Urinary bladder (tissue), 4 donors: ENCODE data around the gene PRPF8. TPM values are rescaled to one million over a fixed set of nuclear protein-coding genes. Genes with fewer than 3 reads are reported as not detected.

ENCODE experiments used
- DNase-seq: peaks from one replicate; pipeline ENCODE4 v3.0.0-alpha.2; 2015; ENCODE audit errors: extremely low spot score
- H3K27ac ChIP-seq: one replicate; pipeline ENCODE4 v1.5.1; 2013; ENCODE audit warnings: low read depth, mild to moderate bottlenecking, moderate library complexity
- H3K36me3 ChIP-seq: one replicate; pipeline ENCODE4 v1.6.1; 2013; ENCODE audit warnings: mild to moderate bottlenecking, moderate library complexity; ENCODE audit not compliant: insufficient read depth
- H3K4me1 ChIP-seq: one replicate; pipeline ENCODE4 v1.6.1; 2013; ENCODE audit warnings: mild to moderate bottlenecking, moderate library complexity; ENCODE audit not compliant: insufficient read depth
- H3K4me3 ChIP-seq: one replicate; pipeline ENCODE4 v1.5.1; 2013; ENCODE audit warnings: low read depth, low read length
- WGBS: extraction: QIAGEN DNeasy Blood & Tissue Kit; methylation state at CpG from one replicate; pipeline ENCODE4 v1.1.7; 2013; 5-methylcytosine and 5-hydroxymethylcytosine counted together
- polyA plus RNA-seq: library from polyadenylated mRNA; stranded (reverse); fragments of 200-250 nt; gene quantifications from one replicate; pipeline ENCODE4 v1.2.3, GENCODE V29; 2013
- total RNA-seq: library from RNA; depleted of rRNA; stranded (reverse); fragments of >200 nt; gene quantifications from one replicate; pipeline ENCODE4 v1.2.3, GENCODE V29; 2014
- donor health status: healthy with polysubstance abuse.
- donor health status: healthy.

Gene PRPF8
- total and polyA plus RNA-seq, 2 donors, result 107 to 125 TPM

GRCh38 chr17:1639549-1640180 lies 45.0 kb downstream of the PRPF8 start:
- WGBS, result 79% methylated on average over 11 of the region's 11 CpGs
- no peak overlapping the region for H3K27ac ChIP-seq
- H3K4me3 ChIP-seq, result no peak overlapping the region
- H3K36me3 ChIP-seq, result no peaks in the 10 kb centered on the region
- DNase-seq, result no peak
- no peaks in the 10 kb centered on the region for H3K4me1 ChIP-seq

- Histone ChIP-seq H3K27ac (no peak overlapping the region), H3K36me3 (no peaks in the 10 kb centered on the region), H3K4me3 (no peak overlapping the region), H3K4me1 (no peaks in the 10 kb centered on the region)
- DNase-seq, result no peak
- WGBS, result 79% methylated on average over 19 of the region's 19 CpGs
Measured at GRCh38 chr17:1638624-1639300, 45.9 kb downstream of the PRPF8 start.

DNA sequence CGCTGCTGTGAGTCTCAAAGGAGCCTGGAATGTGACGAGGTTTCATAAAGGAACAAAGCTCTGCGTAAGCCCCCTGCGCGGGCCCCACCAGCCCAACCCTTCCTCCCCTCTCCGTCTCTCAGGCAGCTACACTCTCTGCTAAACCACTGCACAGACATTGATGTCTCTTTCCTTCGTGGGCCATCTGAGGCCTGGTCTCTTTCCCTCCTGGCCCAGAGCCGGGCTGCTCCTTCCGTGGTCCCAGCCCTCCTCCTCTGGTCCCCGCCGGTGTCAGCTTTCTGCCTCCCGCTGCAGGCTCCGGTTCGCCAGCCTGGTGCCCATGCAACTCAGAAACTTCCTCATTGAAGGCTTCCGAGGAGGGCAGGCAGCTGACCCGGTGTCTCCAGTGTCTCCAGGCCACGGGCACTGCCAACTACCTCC lies 46.5 kb downstream of the PRPF8 start:
- Histone ChIP-seq H3K4me3 (no peak overlapping the region), H3K36me3 (no peaks in the 10 kb centered on the region), H3K4me1 (no peaks in the 10 kb centered on the region), H3K27ac (no peak overlapping the region)
- DNase-seq, result no peak
- WGBS, result 62% methylated on average over 17 of the region's 17 CpGs

DNA sequence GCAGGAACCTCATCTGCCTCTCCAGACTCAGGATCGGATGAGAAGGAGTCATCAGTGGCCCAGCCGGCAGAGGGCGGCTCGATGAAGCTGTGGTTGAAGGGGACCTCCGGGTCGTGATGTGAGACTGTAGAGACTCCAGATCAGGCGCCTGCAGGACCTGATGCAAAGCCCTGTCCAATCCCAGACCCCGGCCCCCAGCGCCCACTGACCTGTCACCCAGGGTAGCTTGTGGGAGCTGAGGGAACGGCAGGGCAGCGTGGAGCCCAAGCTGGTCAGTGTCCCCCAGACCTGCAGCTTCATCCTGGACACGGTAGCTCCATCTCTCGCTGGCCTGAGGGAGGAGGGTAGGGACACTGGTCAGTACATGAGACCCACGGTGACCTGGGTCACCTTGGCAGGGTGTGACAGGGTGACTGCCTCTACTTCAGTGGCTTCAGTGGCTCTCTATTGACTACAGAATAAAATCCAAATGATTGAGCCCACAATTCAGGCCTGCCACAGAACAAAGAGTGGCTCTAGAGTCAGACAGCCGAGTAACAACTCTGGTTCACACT lies 47.9 kb downstream of the PRPF8 start:
- Histone ChIP-seq H3K27ac (no peak overlapping the region), H3K4me1 (no peaks in the 10 kb centered on the region), H3K36me3 (no peaks in the 10 kb centered on the region), H3K4me3 (no peak overlapping the region)
- no peak for DNase-seq
- 84% methylated on average over 15 of the region's 15 CpGs for WGBS

- Histone ChIP-seq H3K4me3 (no peak overlapping the region), H3K36me3 (no peaks in the 10 kb centered on the region), H3K27ac (no peak overlapping the region), H3K4me1 (no peaks in the 10 kb centered on the region)
- DNase-seq, result no peak
- 87% methylated on average over 10 of the region's 10 CpGs for WGBS
Measured at GRCh38 chr17:1635675-1636465, 48.8 kb downstream of the PRPF8 start.

GRCh38 chr17:1634841-1635650 lies 49.6 kb downstream of the PRPF8 start:
- 96% methylated on average over 45 of the region's 45 CpGs for WGBS
- H3K4me1 ChIP-seq, result no peaks in the 10 kb centered on the region
- H3K27ac ChIP-seq, result no peak overlapping the region
- H3K4me3 ChIP-seq, result no peak overlapping the region
- DNase-seq, result no peak
- no peaks in the 10 kb centered on the region for H3K36me3 ChIP-seq

DNA sequence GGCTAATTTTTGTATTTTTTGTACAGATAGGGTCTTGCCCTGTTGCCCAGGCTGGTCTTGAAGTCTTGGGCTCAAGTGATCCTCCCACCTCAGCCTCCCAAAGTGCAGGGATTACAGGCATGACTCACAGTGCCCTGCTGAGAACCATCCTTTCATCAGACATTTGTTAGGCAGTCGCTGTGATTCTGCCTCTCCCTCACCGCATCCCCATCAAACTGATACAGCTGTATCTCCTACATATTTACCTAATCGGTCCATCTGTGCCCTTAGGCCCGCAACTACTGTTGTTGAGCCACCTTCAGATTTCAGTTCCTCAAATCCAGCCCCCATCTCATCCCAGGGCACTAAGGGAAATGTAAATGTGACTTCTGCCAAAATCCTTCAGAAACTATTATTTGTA lies 54.0 kb downstream of the PRPF8 start:
- no peaks in the 10 kb centered on the region for H3K4me1 ChIP-seq
- DNase-seq, result no peak
- WGBS, result 80% methylated on average over 4 of the region's 4 CpGs
- H3K4me3 ChIP-seq, result no peak overlapping the region
- no peaks in the 10 kb centered on the region for H3K36me3 ChIP-seq
- no peak overlapping the region for H3K27ac ChIP-seq

DNA sequence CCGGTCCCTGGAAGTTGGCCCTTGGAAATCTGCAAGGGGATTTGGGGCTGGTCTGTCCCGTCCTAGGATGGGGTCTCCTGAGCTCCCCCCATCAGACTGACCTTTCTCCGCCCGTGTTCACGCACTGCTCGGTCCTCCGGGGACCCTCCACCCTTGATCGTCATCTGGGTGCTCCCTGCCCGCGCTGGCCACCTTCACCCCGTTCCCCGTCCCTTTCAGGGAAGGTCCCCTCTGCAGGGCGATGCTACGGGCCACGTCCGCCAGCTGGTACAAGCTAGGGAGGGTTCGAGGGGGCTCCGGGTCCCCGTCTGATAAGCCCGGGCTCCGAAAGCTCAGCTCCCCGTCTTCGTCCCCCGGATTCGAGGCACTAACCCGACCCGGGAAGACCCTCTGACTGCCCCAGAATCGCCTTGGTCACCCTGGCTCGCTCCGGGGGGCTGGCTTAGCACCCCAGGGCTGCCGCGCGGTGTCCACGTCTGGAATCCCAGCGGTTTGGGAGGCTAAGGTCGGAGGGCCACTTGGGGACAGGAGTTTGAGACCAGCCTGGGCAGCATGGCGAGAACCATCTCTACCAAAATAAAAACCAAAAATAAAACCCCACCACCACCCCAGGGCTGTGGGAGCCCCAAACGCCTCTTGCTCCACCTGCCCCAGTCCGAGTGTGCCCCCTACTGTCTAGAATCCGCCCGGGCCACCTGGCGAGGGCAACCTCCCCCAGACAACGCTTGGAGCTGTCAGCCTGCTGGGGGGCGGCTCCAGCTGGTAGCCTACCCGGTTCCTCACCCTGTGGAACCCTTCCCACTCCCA lies 55.0 kb downstream of the PRPF8 start:
- WGBS, result 5% methylated on average over 45 of the region's 45 CpGs
- Histone ChIP-seq H3K4me1 (no peaks in the 10 kb centered on the region), H3K27ac (peak overlapping the region; percentile 85), H3K36me3 (no peaks in the 10 kb centered on the region), H3K4me3 (peak overlapping the region; percentile 48)
- no peak for DNase-seq

DNA sequence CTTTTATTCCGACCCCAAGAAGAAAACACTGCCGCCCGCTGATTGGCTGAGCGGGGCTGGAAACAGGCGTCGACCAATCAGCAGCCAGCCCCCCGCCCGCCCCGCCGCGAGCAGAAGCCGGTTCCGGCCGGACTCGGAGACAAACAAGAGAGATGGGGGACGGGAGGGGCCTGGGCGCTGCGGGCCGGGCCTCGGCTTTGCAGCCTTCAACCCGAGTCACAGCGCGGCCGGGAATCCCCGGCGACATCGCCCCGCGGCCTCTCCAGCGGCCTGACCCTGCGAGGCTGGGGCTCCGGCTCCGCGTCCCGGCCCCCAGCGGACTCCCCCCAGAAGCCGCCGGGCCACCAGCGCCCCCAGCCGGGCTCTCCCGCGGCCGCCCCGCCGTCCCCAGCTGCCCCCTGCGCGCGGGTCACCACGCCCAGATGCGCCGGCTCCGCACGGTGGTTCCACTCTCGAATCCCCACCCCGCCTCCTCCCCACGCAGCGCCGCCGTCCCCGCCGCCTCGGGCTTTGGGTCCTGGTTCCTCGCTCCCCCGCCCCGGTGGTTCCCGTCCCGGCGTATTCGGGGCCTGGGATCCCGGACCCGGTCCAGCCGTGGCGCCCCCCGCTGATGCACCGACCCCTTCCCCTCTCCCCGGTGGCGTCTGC lies 55.7 kb downstream of the PRPF8 start:
- Histone ChIP-seq H3K4me3 (peak overlapping the region; percentile 48), H3K36me3 (no peaks in the 10 kb centered on the region), H3K4me1 (no peaks in the 10 kb centered on the region), H3K27ac (peak overlapping the region; percentile 85)
- peak; percentile 86 for DNase-seq
- WGBS, result under 1% methylated on average over 77 of the region's 77 CpGs

GRCh38 chr17:1627982-1628855 lies 56.4 kb downstream of the PRPF8 start, which contains the start of gene SLC43A2:
Gene SLC43A2, minus strand, starts transcription at chr17:1628834. Its CDS starts 960 bp downstream, at chr17:1627874.
- H3K27ac ChIP-seq, result peak within 1 kb of the TSS; percentile 85
- DNase-seq, result no peak
- WGBS, result under 1% methylated on average over 95 of the region's 95 CpGs
- H3K4me1 ChIP-seq, result no peaks in the 10 kb centered on the region
- peak within 1 kb of the TSS; percentile 48 for H3K4me3 ChIP-seq
- no peaks in the 10 kb centered on the region for H3K36me3 ChIP-seq

- no peaks in the 10 kb centered on the region for H3K36me3 ChIP-seq
- no peak for DNase-seq
- H3K4me3 ChIP-seq, result peak overlapping the region; percentile 48
- no peaks in the 10 kb centered on the region for H3K4me1 ChIP-seq
- WGBS, result 23% methylated on average over 39 of the region's 39 CpGs
- no peak overlapping the region for H3K27ac ChIP-seq
Measured at GRCh38 chr17:1627182-1627981, 57.3 kb downstream of the PRPF8 start.
